GM12891 (cell line): ENCODE results near the gene MED14.

Source experiments
- POLR2A ChIP-seq: IDR thresholded peaks from 2 replicates; pipeline ENCODE4 v1.6.1; 2011; ENCODE audit warnings: low read depth, low read length, control low read depth
- POLR2AphosphoS5 ChIP-seq: IDR thresholded peaks from 2 replicates; pipeline ENCODE4 v1.6.1; 2011; ENCODE audit warnings: low read depth, low read length, control low read depth
- SPI1 ChIP-seq: IDR thresholded peaks from 2 replicates; pipeline ENCODE4 v1.6.1; 2011; ENCODE audit warnings: low read depth, low read length, control low read depth
- TAF1 ChIP-seq: IDR thresholded peaks from 2 replicates; pipeline ENCODE4 v1.6.1; 2011; ENCODE audit warnings: low read depth, low read length, control low read depth

GRCh38 chrX:40644176-40644575 lies 91.2 kb downstream of the MED14 start:
- TF ChIP-seq POLR2A (no peak), POLR2AphosphoS5 (no peak), TAF1 (no peak), SPI1 (no peak)
